HCT116 (cell line): Measurements from ENCODE around the gene EXOC5. TPM values are rescaled to one million over a fixed set of nuclear protein-coding genes. Genes with fewer than 3 reads are reported as not detected.
A peak's percentile ranks its signal among the peaks of the same experiment; 100 is the strongest.

Source experiments
- ATAC-seq: fragments of 200-7000 bp; cut with Tn5 transposase; 2 replicates; pipeline ENCODE4 v1.9.1; 2020; ENCODE audit warnings: mild to moderate bottlenecking, moderate library complexity
- BruUV-seq: library from RNA; stranded (reverse); fragments of 400-500 nt; replicated peaks from 2 replicates; lab custom pipeline; 2021; lab: Mats Ljungman, UMichigan
- CTCF ChIA-PET: fragments of 300-600 bp; sonication (Branson Sonifier 250); formaldehyde crosslinking; loops from one replicate; lab custom pipeline; 2021; ENCODE audit warnings: antibody characterized with exemption; lab: Charles Lee
- POLR2A ChIA-PET: fragments of 300-600, 350-600 bp; sonication (Branson Sonifier 250); formaldehyde crosslinking; loops from one replicate; lab custom pipeline; 2021; ENCODE audit warnings: antibody characterized with exemption; lab: Charles Lee
- RAD21 ChIA-PET, 2 experiments: fragments of 300-600 bp; sonication (Branson Sonifier 250); formaldehyde crosslinking; loops; one replicate each; lab custom pipeline; 2023; ENCODE audit warnings: low total read pairs in 2 of 2; ENCODE audit not compliant: uncharacterized antibody in 2 of 2, unreplicated experiment in 2 of 2, low non-redundant PET in 1 of 2; lab: Charles Lee
- DNase-seq: peaks from one replicate; pipeline ENCODE4 v3.0.0-alpha.2; 2010; ENCODE audit warnings: low read depth, low spot score
- H2AFZ ChIP-seq: fragments of 200-600 bp; shearing (Covaris generic), sonication (generic); 2 replicates; pipeline ENCODE4 v1.6.1; 2017; ENCODE audit warnings: low read depth, mixed run types, mixed read lengths, antibody characterized with exemption, low read length; ENCODE audit not compliant: poor library complexity, severe bottlenecking
- H3K27ac ChIP-seq: 2 replicates; pipeline ENCODE4 v1.5.1; 2012; ENCODE audit warnings: low read depth, low read length
- H3K27me3 ChIP-seq: fragments of 200-600 bp; sonication (generic); 2 replicates; pipeline ENCODE4 v1.6.1; 2016; ENCODE audit warnings: mixed run types, low read length, mixed read lengths; ENCODE audit not compliant: insufficient read depth
- H3K36me3 ChIP-seq, 2 experiments: fragments of 200-500 bp in 1 of 2; fragments of 200-600 bp in 1 of 2; sonication (Bioruptor generic) in 1 of 2; sonication (generic) in 1 of 2; 2 replicates each; pipeline versions ENCODE4 v1.5.1 to v1.6.1; 2014 to 2016; ENCODE audit warnings: low read length in 2 of 2, inconsistent platforms in 1 of 2, mixed read lengths in 1 of 2, mixed run types in 1 of 2; ENCODE audit not compliant: insufficient read depth in 2 of 2, control insufficient read depth in 1 of 2
- H3K4me1 ChIP-seq, 2 experiments: fragments of 200-600 bp in 1 of 2; sonication (generic) in 1 of 2; 2 replicates each; pipeline versions ENCODE4 v1.5.1 to v1.6.1; 2012 to 2017; ENCODE audit warnings: low read length in 2 of 2, inconsistent platforms in 1 of 2, mild to moderate bottlenecking in 1 of 2, mixed read lengths in 1 of 2, mixed run types in 1 of 2, moderate library complexity in 1 of 2; ENCODE audit not compliant: insufficient read depth in 2 of 2, control insufficient read depth in 1 of 2
- H3K4me2 ChIP-seq: fragments of 200-600 bp; sonication (generic); 2 replicates; pipeline ENCODE4 v1.6.1; 2017; ENCODE audit warnings: mixed run types, low read length, mixed read lengths
- H3K4me3 ChIP-seq, 2 experiments: fragments of 200-600 bp in 1 of 2; sonication (generic) in 1 of 2; replicated peaks in 1 of 2; 2 replicates each; pipeline ENCODE4 v1.5.1; 2011 to 2016; ENCODE audit warnings: low read length in 2 of 2, control low read depth in 1 of 2, low read depth in 1 of 2, mild to moderate bottlenecking in 1 of 2, mixed read lengths in 1 of 2, mixed run types in 1 of 2
- H3K79me2 ChIP-seq: fragments of 200-600 bp; sonication (generic); 2 replicates; pipeline ENCODE4 v1.6.1; 2017; ENCODE audit warnings: mild to moderate bottlenecking, mixed run types, low read length, moderate library complexity, mixed read lengths; ENCODE audit not compliant: insufficient read depth
- H3K9ac ChIP-seq: fragments of 200-600 bp; sonication (generic); 2 replicates; pipeline ENCODE4 v1.6.1; 2016; ENCODE audit warnings: low read length, mixed read lengths
- H3K9me2 ChIP-seq: fragments of 200-600 bp; sonication (generic), shearing (Covaris generic); 2 replicates; pipeline ENCODE4 v1.6.1; 2017; ENCODE audit warnings: mixed run types, mild to moderate bottlenecking, moderate library complexity; ENCODE audit not compliant: insufficient read depth
- H3K9me3 ChIP-seq, 2 experiments: fragments of 200-500 bp in 1 of 2; fragments of 200-600 bp in 1 of 2; sonication (Bioruptor generic) in 1 of 2; sonication (generic) in 1 of 2; 2 replicates each; pipeline ENCODE4 v1.6.1; 2014 to 2017; ENCODE audit warnings: low read length in 2 of 2, mixed read lengths in 2 of 2, inconsistent platforms in 1 of 2, low read depth in 1 of 2, mild to moderate bottlenecking in 1 of 2, mixed run types in 1 of 2, moderate library complexity in 1 of 2; ENCODE audit not compliant: control insufficient read depth in 1 of 2, insufficient read depth in 1 of 2
- H4K20me1 ChIP-seq: fragments of 200-600 bp; sonication (generic), shearing (Covaris generic); 2 replicates; pipeline ENCODE4 v1.6.1; 2017; ENCODE audit warnings: mixed run types, mild to moderate bottlenecking, moderate library complexity; ENCODE audit not compliant: insufficient read depth
- CBX3 ChIP-seq: IDR thresholded peaks from 2 replicates; pipeline ENCODE4 v1.6.1; 2012; ENCODE audit warnings: low read depth
- CEBPB ChIP-seq: IDR thresholded peaks from 2 replicates; pipeline ENCODE4 v1.6.1; 2012; ENCODE audit warnings: low read depth
- EGR1 ChIP-seq: IDR thresholded peaks from 2 replicates; pipeline ENCODE4 v1.6.1; 2012; ENCODE audit warnings: low read depth
- FOSL1 ChIP-seq: IDR thresholded peaks from 2 replicates; pipeline ENCODE4 v1.6.1; 2012; ENCODE audit warnings: low read depth
- JUND ChIP-seq: IDR thresholded peaks from 2 replicates; pipeline ENCODE4 v1.6.1; 2012
- POLR2AphosphoS5 ChIP-seq: IDR thresholded peaks from 2 replicates; pipeline ENCODE4 v1.6.1; 2011; ENCODE audit warnings: mild to moderate bottlenecking, low read depth, low read length, moderate library complexity
- SIN3A ChIP-seq: IDR thresholded peaks from 2 replicates; pipeline ENCODE4 v1.6.1; 2012; ENCODE audit warnings: low read depth
- SP1 ChIP-seq: IDR thresholded peaks from 2 replicates; pipeline ENCODE4 v1.6.1; 2012; ENCODE audit warnings: low read depth
- SRF ChIP-seq: IDR thresholded peaks from 2 replicates; pipeline ENCODE4 v1.6.1; 2012; ENCODE audit warnings: low read depth
- YY1 ChIP-seq: IDR thresholded peaks from 2 replicates; pipeline ENCODE4 v1.6.1; 2011; ENCODE audit warnings: low read length, low read depth, moderate library complexity, mild to moderate bottlenecking; ENCODE audit not compliant: insufficient replicate concordance; ENCODE audit errors: extremely low read depth
- ZNF274 ChIP-seq: fragments of 200-500 bp; sonication (Bioruptor generic); IDR thresholded peaks from 2 replicates; pipeline ENCODE4 v1.6.1; 2014; ENCODE audit warnings: mild to moderate bottlenecking, low read depth, low read length, inconsistent platforms
- intact Hi-C: fragments of 100-400 bp; cut with micrococcal nuclease; formaldehyde crosslinking; loops from 2 replicates; pipeline ENCODE4 v1.10.0; 2022
- total RNA-seq: library from RNA; stranded (reverse); gene quantifications from one replicate; pipeline ENCODE4 v1.2.1, GENCODE V29; 2021; ENCODE audit not compliant: unreplicated experiment
- TF ChIP-seq, protein P1 (sequence below), 3 experiments: fragments of 200-600 bp in 1 of 3; sonication (generic) in 1 of 3; IDR thresholded peaks in 2 of 3; conservative IDR thresholded peaks in 1 of 3; 2 replicates each; pipeline ENCODE4 v1.5.1; 2012 to 2017; ENCODE audit warnings: low read depth in 2 of 3, low read length in 2 of 3, antibody characterized with exemption in 1 of 3, borderline replicate concordance in 1 of 3, control low read depth in 1 of 3, mild to moderate bottlenecking in 1 of 3, mixed read lengths in 1 of 3, mixed run types in 1 of 3, moderate library complexity in 1 of 3; ENCODE audit not compliant: insufficient read depth in 1 of 3
- TF ChIP-seq, protein P2 (sequence below): IDR thresholded peaks from 2 replicates; pipeline ENCODE4 v1.6.1; 2012
- TF ChIP-seq, protein P3 (sequence below): IDR thresholded peaks from 2 replicates; pipeline ENCODE4 v1.6.1; 2012

EXOC5 gene
- total RNA-seq, 1 experiment from 2014 or later = 54.2 TPM

DNA sequence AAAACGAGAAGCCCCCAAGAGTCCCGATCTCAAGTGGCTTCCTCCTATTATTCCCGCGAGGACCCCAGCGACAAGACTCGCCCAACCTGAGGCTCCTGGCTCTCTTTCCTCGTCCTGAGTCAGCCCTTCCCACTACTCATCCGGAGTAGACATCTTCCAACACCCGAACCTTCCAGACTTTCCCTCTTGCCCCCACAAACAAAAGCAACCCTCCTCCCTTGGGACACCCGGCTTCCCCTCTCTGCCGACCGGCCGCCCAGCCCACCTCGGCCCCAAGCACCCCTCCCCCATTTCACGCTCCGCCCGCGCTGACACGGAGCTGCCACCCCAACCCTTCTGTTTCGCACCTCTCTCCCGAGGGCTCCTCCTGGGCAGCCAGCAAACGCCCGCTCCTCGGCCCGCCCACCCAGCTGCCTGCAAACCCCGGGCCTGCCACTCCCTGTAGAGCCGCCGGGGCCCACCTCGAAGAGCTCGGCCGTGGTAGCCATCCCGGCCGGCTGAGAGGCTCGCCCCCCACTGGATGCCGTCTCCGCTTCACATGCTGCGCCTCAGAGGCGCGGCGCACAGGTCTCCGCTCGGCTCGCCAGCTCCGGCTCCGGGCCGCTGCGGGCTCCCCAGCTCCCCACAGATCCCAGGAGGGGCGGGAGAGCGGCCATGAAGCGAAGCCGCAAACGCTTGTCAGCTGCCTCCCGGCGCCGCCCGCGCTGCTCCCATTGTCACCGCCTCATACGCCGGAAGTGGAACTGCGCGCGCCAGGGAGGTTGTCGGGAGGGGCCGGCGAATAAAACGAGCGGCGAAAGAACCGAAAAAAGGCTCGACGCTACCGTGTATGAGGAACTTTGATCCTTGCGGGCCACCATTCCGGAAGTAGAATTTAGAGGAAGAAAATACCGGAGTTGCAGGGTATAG lies at the start of gene EXOC5, which contains the start of gene AP5M1 (continued):
- TF ChIP-seq, protein P1, sequence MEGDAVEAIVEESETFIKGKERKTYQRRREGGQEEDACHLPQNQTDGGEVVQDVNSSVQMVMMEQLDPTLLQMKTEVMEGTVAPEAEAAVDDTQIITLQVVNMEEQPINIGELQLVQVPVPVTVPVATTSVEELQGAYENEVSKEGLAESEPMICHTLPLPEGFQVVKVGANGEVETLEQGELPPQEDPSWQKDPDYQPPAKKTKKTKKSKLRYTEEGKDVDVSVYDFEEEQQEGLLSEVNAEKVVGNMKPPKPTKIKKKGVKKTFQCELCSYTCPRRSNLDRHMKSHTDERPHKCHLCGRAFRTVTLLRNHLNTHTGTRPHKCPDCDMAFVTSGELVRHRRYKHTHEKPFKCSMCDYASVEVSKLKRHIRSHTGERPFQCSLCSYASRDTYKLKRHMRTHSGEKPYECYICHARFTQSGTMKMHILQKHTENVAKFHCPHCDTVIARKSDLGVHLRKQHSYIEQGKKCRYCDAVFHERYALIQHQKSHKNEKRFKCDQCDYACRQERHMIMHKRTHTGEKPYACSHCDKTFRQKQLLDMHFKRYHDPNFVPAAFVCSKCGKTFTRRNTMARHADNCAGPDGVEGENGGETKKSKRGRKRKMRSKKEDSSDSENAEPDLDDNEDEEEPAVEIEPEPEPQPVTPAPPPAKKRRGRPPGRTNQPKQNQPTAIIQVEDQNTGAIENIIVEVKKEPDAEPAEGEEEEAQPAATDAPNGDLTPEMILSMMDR (IDR thresholded peaks at IDR 0.05 in 2 of 3, conservative IDR thresholded peaks at IDR 0.05 in 1 of 3; ENCODE audit: borderline replicate concordance in 1 of 3, insufficient read depth in 1 of 3, low read depth in 2 of 3, low read length in 2 of 3) = 0 out of 6 replicates have a peak, but pooled peaks of 1 of the 3 experiments have one; percentile 1
- no peak for TF ChIP-seq CEBPB
- no peak for TF ChIP-seq EGR1
- TF ChIP-seq JUND = peak; percentile 41; the same call in 1 of the 2 replicates
- TF ChIP-seq SP1 = peak; percentile 36; the same call in 1 of the 2 replicates
- no peak for TF ChIP-seq SRF
- TF ChIP-seq, protein P2, sequence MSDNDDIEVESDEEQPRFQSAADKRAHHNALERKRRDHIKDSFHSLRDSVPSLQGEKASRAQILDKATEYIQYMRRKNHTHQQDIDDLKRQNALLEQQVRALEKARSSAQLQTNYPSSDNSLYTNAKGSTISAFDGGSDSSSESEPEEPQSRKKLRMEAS = peak; percentile 89
- TF ChIP-seq, protein P3, sequence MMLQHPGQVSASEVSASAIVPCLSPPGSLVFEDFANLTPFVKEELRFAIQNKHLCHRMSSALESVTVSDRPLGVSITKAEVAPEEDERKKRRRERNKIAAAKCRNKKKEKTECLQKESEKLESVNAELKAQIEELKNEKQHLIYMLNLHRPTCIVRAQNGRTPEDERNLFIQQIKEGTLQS = no peak
- peak; percentile 55 for TF ChIP-seq POLR2AphosphoS5

DNA sequence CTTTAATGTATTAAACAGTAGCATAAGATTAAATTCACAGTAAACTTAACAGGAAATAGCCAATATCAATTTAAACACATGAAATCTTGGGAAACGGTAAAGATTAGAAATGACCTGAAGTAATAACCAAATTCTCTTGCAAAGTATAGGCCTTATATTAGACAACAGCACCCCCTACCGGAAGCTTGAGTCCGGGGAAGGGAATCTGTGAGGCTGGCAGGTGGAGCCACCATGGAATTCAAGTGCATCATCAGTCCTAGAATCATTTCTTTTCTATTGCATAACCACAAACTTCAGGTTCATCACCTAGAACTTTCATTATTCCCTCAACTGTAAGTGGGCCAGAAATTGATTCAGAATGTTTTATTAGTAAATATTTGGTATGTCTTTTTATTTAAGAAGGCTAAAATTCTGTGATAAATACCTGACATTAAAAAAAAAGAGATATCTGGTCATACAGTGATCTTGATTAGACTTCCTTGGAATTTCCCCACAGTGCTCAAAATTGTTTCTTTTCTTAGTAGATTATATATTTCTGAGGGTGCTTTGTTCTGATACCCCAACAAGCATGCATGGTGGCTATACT lies 48.6 kb upstream of the EXOC5 start:
- no peak overlapping the region for H3K27ac ChIP-seq
- ChIA-PET POLR2A (no interaction called here), CTCF (interaction anchor here (0.7 to 3.4 kb wide), 11 partner anchors 8 to 835 kb away, joined by 3 to 43 read pairs (median 5); no protein-coding TSS in a partner anchor), RAD21 (no interaction called here)
- ATAC-seq = peak; percentile 91
- peaks cover 17% of the 10 kb centered on the region; the same call in 1 of the 2 replicates for H3K27me3 ChIP-seq
- intact Hi-C loops = loop anchor here (1.0 to 5.0 kb wide), 3 partner anchors 251 to 826 kb away; no protein-coding TSS in a partner anchor
- no peak overlapping the region for H3K4me3 ChIP-seq
- H3K9ac ChIP-seq = no peak overlapping the region
- H3K36me3 ChIP-seq = no peaks in the 10 kb centered on the region
- no peak overlapping the region for H3K4me2 ChIP-seq
- H4K20me1 ChIP-seq = no peaks in the 10 kb centered on the region
- BruUV-seq = no TSS peak
- H3K79me2 ChIP-seq = no peaks in the 10 kb centered on the region
- H3K9me2 ChIP-seq = no peaks in the 10 kb centered on the region
- H3K4me1 ChIP-seq = no peaks in the 10 kb centered on the region
- H3K9me3 ChIP-seq = no peaks in the 10 kb centered on the region
- DNase-seq = peak; percentile 79
- peak overlapping the region; percentile 90 for H2AFZ ChIP-seq
- TF ChIP-seq ZNF274 (no peak), YY1 (no peak), CEBPB (peak; percentile 15; the same call in 1 of the 2 replicates), SP1 (no peak), CBX3 (no peak), FOSL1 (no peak), SIN3A (no peak)
- TF ChIP-seq, protein P3 = no peak
- TF ChIP-seq, protein P2 = no peak
- TF ChIP-seq, protein P1 (IDR thresholded peaks at IDR 0.05 in 2 of 3, conservative IDR thresholded peaks at IDR 0.05 in 1 of 3; ENCODE audit: borderline replicate concordance in 1 of 3, insufficient read depth in 1 of 3, low read depth in 2 of 3, low read length in 2 of 3) = peak; percentile 76 to 89 (median 82)
